LHCN-M2 (cell line): Measurements from ENCODE around the gene AFF3. TPM values are rescaled to one million over a fixed set of nuclear protein-coding genes. Genes with fewer than 3 reads are reported as not detected.

ENCODE experiments used
- DNase-seq: peaks from one replicate; pipeline ENCODE4 v3.0.0-alpha.2; 2012; ENCODE audit warnings: low read depth
- total RNA-seq: library from RNA; depleted of rRNA; stranded (reverse); fragments of >200 nt; gene quantifications from 2 replicates; pipeline ENCODE4 v1.2.3, GENCODE V29; 2014

Gene AFF3
- total RNA-seq, 1 experiment from 2014 or later: under 0.01 TPM

DNA sequence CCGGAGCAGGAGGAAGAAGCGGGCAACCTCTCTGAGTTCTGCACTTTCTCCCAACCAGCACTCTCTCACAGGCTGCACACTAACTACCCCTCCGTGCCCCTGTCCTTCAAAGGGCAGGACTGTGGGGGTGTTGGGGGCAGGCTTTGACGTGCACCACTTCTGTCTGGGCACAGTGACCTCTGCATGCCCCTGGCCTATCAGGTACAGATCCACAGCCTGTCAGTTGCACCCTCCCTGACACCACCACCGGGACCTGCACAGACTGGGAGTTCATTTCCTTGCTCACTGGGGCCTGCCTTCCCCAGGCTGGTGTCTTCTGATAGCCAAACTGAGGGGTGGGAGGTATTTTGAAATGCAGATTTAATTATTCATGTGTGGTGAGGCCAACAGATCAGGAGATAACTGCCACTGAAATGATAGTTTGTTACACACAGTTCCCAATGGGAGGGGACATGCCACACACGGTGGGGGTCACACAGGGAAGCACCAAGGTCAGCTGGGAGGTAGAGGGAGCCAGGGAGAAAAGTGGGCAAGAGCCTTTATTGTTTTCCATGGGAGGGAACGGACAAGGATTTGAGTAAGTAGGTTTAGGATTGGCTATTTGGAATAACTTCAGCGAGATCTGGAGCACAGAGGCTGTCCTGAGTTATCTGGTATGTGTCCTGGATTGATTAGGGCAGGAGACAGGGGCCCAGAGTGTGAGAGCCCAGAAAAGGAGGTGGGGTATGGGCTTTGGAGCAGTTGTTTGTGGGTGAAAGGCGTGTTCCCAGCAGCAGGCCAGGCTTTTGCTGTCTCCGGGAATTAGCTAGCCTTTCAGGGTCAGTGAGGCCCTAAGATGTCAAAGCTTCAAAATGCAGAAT, 251.6 kb downstream of the AFF3 start:
- no peak for DNase-seq

GRCh38 chr2:99888617-99889016, 253.8 kb downstream of the AFF3 start:
- DNase-seq: peak; percentile 19

GRCh38 chr2:99886418-99886817, 256.0 kb downstream of the AFF3 start:
- no peak for DNase-seq

DNA sequence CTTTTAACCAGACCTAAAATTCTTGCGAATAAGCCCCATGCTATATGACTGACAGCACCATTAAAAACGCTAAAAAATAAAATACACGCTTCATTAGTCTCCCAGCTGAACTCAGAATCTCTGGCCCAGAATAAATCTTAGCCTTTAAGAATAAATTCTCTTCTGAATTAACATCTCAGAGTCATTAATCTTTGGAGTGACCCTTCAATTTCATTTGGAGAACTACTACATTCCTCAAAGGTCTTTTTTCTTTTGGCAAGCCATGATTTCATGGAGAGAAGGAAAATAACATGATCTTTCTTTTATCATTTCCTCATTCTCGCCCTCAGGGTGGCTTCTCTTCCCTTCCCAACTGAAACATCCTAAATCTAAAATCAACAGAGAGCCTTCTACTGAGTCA, 259.0 kb downstream of the AFF3 start:
- DNase-seq: no peak

DNA sequence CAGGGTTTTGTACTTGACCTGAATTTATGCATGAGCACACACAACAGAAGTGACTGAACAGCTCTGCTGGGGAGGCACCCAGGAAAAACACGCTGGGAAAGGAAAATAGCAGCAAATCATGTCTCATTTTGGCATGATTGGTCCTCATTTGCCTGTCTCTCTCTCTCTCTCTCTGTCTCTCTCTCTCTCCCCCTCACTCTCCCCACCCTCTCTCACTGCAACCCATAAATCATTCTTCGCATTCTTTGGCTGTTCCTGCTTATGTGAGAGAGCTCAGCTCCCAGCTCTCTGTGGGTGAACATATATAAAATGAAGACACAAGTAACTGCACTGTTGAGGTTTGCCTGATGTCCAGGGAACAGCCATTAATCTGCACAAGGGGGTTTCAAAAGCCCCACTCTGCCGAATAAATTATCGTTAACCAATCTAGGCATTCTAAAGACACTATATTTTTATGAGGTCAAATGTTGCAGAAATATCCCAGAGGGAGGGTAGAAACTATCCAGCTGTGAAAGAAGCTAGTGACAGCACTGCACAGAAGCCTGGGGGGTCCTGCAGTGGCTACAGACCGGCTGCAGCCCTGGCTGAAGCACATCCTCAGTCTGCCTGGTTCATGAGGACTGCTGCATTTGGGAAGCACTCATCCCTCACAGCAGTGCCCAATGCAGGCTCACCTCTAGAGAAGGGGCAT, 260.3 kb downstream of the AFF3 start:
- DNase-seq: peak; percentile 33

GRCh38 chr2:99880964-99881294, 261.5 kb downstream of the AFF3 start:
- no peak for DNase-seq

GRCh38 chr2:99880148-99880963, 262.0 kb downstream of the AFF3 start:
- DNase-seq: peak; percentile 60

GRCh38 chr2:99879481-99879880, 262.9 kb downstream of the AFF3 start:
- peak; percentile 7 for DNase-seq

- no peak for DNase-seq
Observed at GRCh38 chr2:99878581-99879350, 263.6 kb downstream of the AFF3 start.

DNA sequence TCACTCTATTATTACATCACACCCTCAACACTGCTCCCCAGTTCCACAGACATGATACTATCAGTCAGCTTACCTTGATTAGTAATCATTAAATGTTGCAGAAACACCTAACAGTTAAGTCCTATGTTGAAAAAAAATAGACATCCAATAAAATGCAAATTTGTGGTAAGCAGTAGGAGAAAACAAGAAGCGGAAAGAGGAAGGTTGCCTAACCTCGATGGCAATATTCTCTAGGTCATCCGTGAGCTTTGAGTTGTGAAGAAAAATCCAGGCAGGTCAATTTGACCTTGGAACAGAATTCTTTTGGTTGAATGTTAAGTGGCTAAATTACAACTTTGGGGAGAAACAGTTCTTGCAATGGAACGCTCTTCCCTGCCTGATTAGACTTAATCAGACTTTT, 264.4 kb downstream of the AFF3 start:
- DNase-seq: no peak

DNA sequence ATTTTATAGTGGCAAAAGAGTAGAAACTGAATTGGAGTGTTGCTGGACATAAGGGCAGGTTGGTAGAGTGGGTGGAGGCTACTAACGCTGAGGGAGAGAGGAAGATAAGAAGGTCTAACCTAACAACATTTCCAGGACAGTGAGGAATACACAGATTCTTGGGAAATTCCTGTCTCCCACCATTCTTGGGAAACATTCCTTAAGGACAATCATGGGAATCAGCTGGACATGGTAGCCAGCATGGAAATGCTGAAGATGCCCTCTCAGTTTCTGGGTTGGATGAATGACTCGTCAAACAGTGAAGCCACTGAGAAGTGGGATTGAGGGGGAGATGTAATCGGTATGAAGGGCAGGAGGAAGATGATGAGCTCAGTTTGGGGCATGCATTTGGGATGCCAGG, 265.4 kb downstream of the AFF3 start:
- DNase-seq: no peak

GRCh38 chr2:99875627-99876201, 266.7 kb downstream of the AFF3 start:
- DNase-seq: no peak

GRCh38 chr2:99868260-99868659, 274.1 kb downstream of the AFF3 start:
- no peak for DNase-seq

DNA sequence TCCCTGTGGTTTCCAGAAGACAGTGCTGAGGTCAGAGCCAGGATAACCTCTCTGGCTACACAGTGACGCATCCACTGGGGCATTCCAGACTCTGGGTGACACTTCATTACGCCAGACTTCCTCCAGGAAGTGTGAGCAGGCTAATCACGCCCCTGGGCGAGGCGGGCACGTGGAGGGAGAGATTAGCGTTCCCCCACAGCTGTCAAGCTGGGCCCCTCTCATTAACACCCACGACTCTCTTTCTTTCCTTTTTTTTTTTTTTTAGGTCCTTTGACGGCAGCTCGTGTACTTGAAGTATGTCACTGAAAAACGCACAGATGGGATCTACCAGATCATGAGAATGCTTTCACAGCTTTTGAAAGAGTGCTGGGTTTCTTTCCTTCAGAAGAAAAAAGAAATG, 274.6 kb downstream of the AFF3 start:
- DNase-seq: peak; percentile 8

- no peak for DNase-seq
Observed at GRCh38 chr2:99865818-99866676, 276.3 kb downstream of the AFF3 start.

GRCh38 chr2:99864561-99865553, 277.5 kb downstream of the AFF3 start:
- DNase-seq: no peak

- DNase-seq: no peak
Observed at GRCh38 chr2:99863903-99864270, 278.5 kb downstream of the AFF3 start.

- DNase-seq: no peak
Observed at GRCh38 chr2:99863236-99863902, 279.0 kb downstream of the AFF3 start.
